Neural cell (in vitro differentiated cells): ENCODE data around the gene PDE2A. TPM values are rescaled to one million over a fixed set of nuclear protein-coding genes. Genes with fewer than 3 reads are reported as not detected.

ENCODE experiments used
- H2AFZ ChIP-seq: fragments of 200-600, 300-800 bp; sonication (generic), shearing (Covaris generic); 2 replicates; pipeline ENCODE4 v1.6.0; 2014; ENCODE audit warnings: low read depth, mild to moderate bottlenecking, antibody characterized with exemption, low read length, moderate library complexity
- H3F3A ChIP-seq: fragments of 200-600 bp; shearing (Covaris generic); 2 replicates; pipeline ENCODE4 v1.6.1; 2016; ENCODE audit warnings: mild to moderate bottlenecking, moderate library complexity, mixed read lengths, antibody characterized with exemption, low read length; ENCODE audit not compliant: insufficient read depth, poor library complexity, severe bottlenecking
- H3K27ac ChIP-seq: fragments of 200-600, 300-800 bp; sonication (generic), shearing (Covaris generic); 2 replicates; pipeline ENCODE4 v1.5.1; 2014; ENCODE audit warnings: mild to moderate bottlenecking, low read length, moderate library complexity
- H3K27me3 ChIP-seq: fragments of 300-800, 200-600 bp; sonication (generic), shearing (Covaris generic); 2 replicates; pipeline ENCODE4 v1.6.0; 2014; ENCODE audit warnings: mild to moderate bottlenecking, low read depth, low read length, moderate library complexity; ENCODE audit not compliant: insufficient read depth
- H3K36me3 ChIP-seq: fragments of 300-800, 200-600 bp; sonication (generic), shearing (Covaris generic); 2 replicates; pipeline ENCODE4 v1.5.1; 2014; ENCODE audit warnings: mild to moderate bottlenecking, antibody characterized with exemption, low read length, moderate library complexity; ENCODE audit not compliant: insufficient read depth
- H3K4me2 ChIP-seq: fragments of 300-800, 200-600 bp; sonication (generic), shearing (Covaris generic); 2 replicates; pipeline ENCODE4 v1.6.0; 2014; ENCODE audit warnings: mild to moderate bottlenecking, low read length
- H3K4me3 ChIP-seq: fragments of 300-800, 200-600 bp; sonication (generic), shearing (Covaris generic); 2 replicates; pipeline ENCODE4 v1.5.1; 2014; ENCODE audit warnings: mild to moderate bottlenecking, low read length, moderate library complexity
- H3K79me2 ChIP-seq: fragments of 200-600 bp; shearing (Covaris generic); replicated peaks from 2 replicates; pipeline ENCODE4 v1.6.0; 2014; ENCODE audit warnings: mild to moderate bottlenecking, low read length, moderate library complexity; ENCODE audit not compliant: insufficient read depth
- H3K9ac ChIP-seq: fragments of 300-800, 200-600 bp; sonication (generic), shearing (Covaris generic); 2 replicates; pipeline ENCODE4 v1.6.1; 2016; ENCODE audit warnings: mild to moderate bottlenecking, low read length, mixed read lengths
- H3K9me2 ChIP-seq: fragments of 200-600 bp; shearing (Covaris generic); 2 replicates; pipeline ENCODE4 v1.6.1; 2016; ENCODE audit warnings: mild to moderate bottlenecking, low read length, mixed read lengths; ENCODE audit not compliant: insufficient read depth
- H3K9me3 ChIP-seq: fragments of 200-600, 300-800 bp; sonication (generic), shearing (Covaris generic); 2 replicates; pipeline ENCODE4 v1.6.1; 2016; ENCODE audit warnings: mild to moderate bottlenecking, mixed run types, low read length, moderate library complexity, mixed read lengths
- H4K20me1 ChIP-seq: fragments of 200-600 bp; shearing (Covaris generic); 2 replicates; pipeline ENCODE4 v1.6.1; 2016; ENCODE audit warnings: mild to moderate bottlenecking, mixed run types; ENCODE audit not compliant: insufficient read depth
- CTCF ChIP-seq: fragments of 450-650 bp; IDR thresholded peaks from 2 replicates; pipeline ENCODE4 v1.5.1; 2014; ENCODE audit warnings: antibody characterized with exemption, mild to moderate bottlenecking, moderate library complexity; ENCODE audit not compliant: poor library complexity, severe bottlenecking
- EP300 ChIP-seq: fragments of 450-650 bp; conservative IDR thresholded peaks from 2 replicates; pipeline ENCODE4 v1.6.1; 2014; ENCODE audit warnings: antibody characterized with exemption, mild to moderate bottlenecking, moderate library complexity; ENCODE audit not compliant: poor library complexity, severe bottlenecking
- EZH2 ChIP-seq: fragments of 200-600, 300-800 bp; shearing (Covaris generic), sonication (generic); IDR thresholded peaks from 2 replicates; pipeline ENCODE4 v1.6.1; 2014; ENCODE audit warnings: antibody characterized with exemption, low read length, borderline replicate concordance, mild to moderate bottlenecking; ENCODE audit not compliant: insufficient read depth, poor library complexity, severe bottlenecking
- MXI1 ChIP-seq: fragments of 450-650 bp; conservative IDR thresholded peaks from 2 replicates; pipeline ENCODE4 v1.6.1; 2014; ENCODE audit warnings: antibody characterized with exemption, mild to moderate bottlenecking; ENCODE audit not compliant: poor library complexity, severe bottlenecking
- POLR2AphosphoS5 ChIP-seq: IDR thresholded peaks from 2 replicates; pipeline ENCODE4 v1.6.1; 2012
- RAD21 ChIP-seq: fragments of 450-650 bp; conservative IDR thresholded peaks from 2 replicates; pipeline ENCODE4 v1.6.1; 2014; ENCODE audit warnings: antibody characterized with exemption, mild to moderate bottlenecking, moderate library complexity
- REST ChIP-seq: IDR thresholded peaks from 2 replicates; pipeline ENCODE4 v1.6.1; 2012; ENCODE audit warnings: borderline replicate concordance
- SMC3 ChIP-seq: fragments of 450-650 bp; conservative IDR thresholded peaks from 2 replicates; pipeline ENCODE4 v1.6.1; 2014; ENCODE audit warnings: antibody characterized with exemption, mild to moderate bottlenecking, moderate library complexity; ENCODE audit not compliant: poor library complexity
- TAF1 ChIP-seq: IDR thresholded peaks from 2 replicates; pipeline ENCODE4 v1.6.1; 2012; ENCODE audit warnings: low read depth
- polyA plus RNA-seq: library from polyadenylated mRNA; depleted of rRNA; stranded (reverse); fragments of >200 nt; gene quantifications from 2 replicates; pipeline ENCODE4 v1.2.3, GENCODE V29; 2014

The PDE2A gene
- polyA plus RNA-seq, 1 donor from 2014 or later, result 11.6 TPM

GRCh38 chr11:72543849-72544542, 130.2 kb downstream of the PDE2A start:
- Histone ChIP-seq H3K36me3 (no peaks in the 10 kb centered on the region), H2AFZ (no peak overlapping the region), H3K27ac (no peak overlapping the region), H3K4me2 (no peak overlapping the region), H3K9ac (no peak overlapping the region), H3K27me3 (no peaks in the 10 kb centered on the region), H3K9me3 (no peaks in the 10 kb centered on the region), H3K4me3 (no peak overlapping the region), H3F3A (no peaks in the 10 kb centered on the region), H3K9me2 (no peaks in the 10 kb centered on the region), H3K79me2 (no peaks in the 10 kb centered on the region), H4K20me1 (no peaks in the 10 kb centered on the region)
- TF ChIP-seq TAF1, result no peak
- no peak for TF ChIP-seq RAD21
- TF ChIP-seq SMC3, result no peak
- no peak for TF ChIP-seq REST
- no peak for TF ChIP-seq EP300
- TF ChIP-seq POLR2AphosphoS5, result no peak
- TF ChIP-seq CTCF, result no peak
- TF ChIP-seq MXI1, result no peak
- TF ChIP-seq EZH2, result no peak

- H3K36me3 ChIP-seq, result no peaks in the 10 kb centered on the region
- H2AFZ ChIP-seq, result no peak overlapping the region
- H3K4me2 ChIP-seq, result no peak overlapping the region
- no peaks in the 10 kb centered on the region for H3K9me2 ChIP-seq
- H3K79me2 ChIP-seq, result no peaks in the 10 kb centered on the region
- H3K4me3 ChIP-seq, result no peak overlapping the region
- H3F3A ChIP-seq, result no peaks in the 10 kb centered on the region
- H3K9ac ChIP-seq, result no peak overlapping the region
- no peak overlapping the region for H3K27ac ChIP-seq
- no peaks in the 10 kb centered on the region for H4K20me1 ChIP-seq
- no peaks in the 10 kb centered on the region for H3K9me3 ChIP-seq
- H3K27me3 ChIP-seq, result no peaks in the 10 kb centered on the region
- no peak for TF ChIP-seq REST
- TF ChIP-seq POLR2AphosphoS5, result no peak
- TF ChIP-seq EP300, result no peak
- no peak for TF ChIP-seq SMC3
- TF ChIP-seq MXI1, result no peak
- TF ChIP-seq TAF1, result no peak
- no peak for TF ChIP-seq EZH2
- no peak for TF ChIP-seq CTCF
- TF ChIP-seq RAD21, result no peak
Observed at GRCh38 chr11:72541257-72541974, 132.8 kb downstream of the PDE2A start.
